ENCODE measurements around the gene KIRREL1. TPM values are rescaled to one million over a fixed set of nuclear protein-coding genes. Genes with fewer than 3 reads are reported as not detected.

Gene KIRREL1
- total RNA-seq, 4 donors from 2014 or later = 45.2 to 61.6 (median 49.2) TPM

GRCh38 chr1:158037008-158037865 is 43.8 kb downstream of the KIRREL1 start:
- no peak for TF ChIP-seq CTCF (IDR thresholded peaks at IDR 0.05; ENCODE audit: low read depth)

GRCh38 chr1:158037866-158038359 is 44.5 kb downstream of the KIRREL1 start:
- TF ChIP-seq CTCF (IDR thresholded peaks at IDR 0.05; ENCODE audit: low read depth) = no peak

GRCh38 chr1:158038793-158039192 is 45.3 kb downstream of the KIRREL1 start:
- no peak for TF ChIP-seq CTCF (IDR thresholded peaks at IDR 0.05; ENCODE audit: low read depth)

GRCh38 chr1:158039380-158039779 is 45.9 kb downstream of the KIRREL1 start:
- TF ChIP-seq CTCF (IDR thresholded peaks at IDR 0.05; ENCODE audit: low read depth) = no peak

GRCh38 chr1:158040323-158040722 is 46.9 kb downstream of the KIRREL1 start:
- TF ChIP-seq CTCF (IDR thresholded peaks at IDR 0.05; ENCODE audit: low read depth) = no peak

GRCh38 chr1:158043232-158043631 is 49.8 kb downstream of the KIRREL1 start:
- no peak for TF ChIP-seq CTCF (IDR thresholded peaks at IDR 0.05; ENCODE audit: low read depth)

- no peak for TF ChIP-seq CTCF (IDR thresholded peaks at IDR 0.05; ENCODE audit: low read depth)
These were observed 52.2 kb downstream of the KIRREL1 start for GRCh38 chr1:158045639-158046038.

Measured in subcutaneous adipose tissue (tissue), 4 donors.